NCI-H1436 (cell line): ENCODE measurements around the gene CSNK1G2.
A peak's percentile ranks its signal among the peaks of the same experiment; 100 is the strongest.

Source experiments
- DNase-seq: peaks from one replicate; lab custom pipeline; 2025; lab: John Stamatoyannopoulos, UW

Gene CSNK1G2

DNA sequence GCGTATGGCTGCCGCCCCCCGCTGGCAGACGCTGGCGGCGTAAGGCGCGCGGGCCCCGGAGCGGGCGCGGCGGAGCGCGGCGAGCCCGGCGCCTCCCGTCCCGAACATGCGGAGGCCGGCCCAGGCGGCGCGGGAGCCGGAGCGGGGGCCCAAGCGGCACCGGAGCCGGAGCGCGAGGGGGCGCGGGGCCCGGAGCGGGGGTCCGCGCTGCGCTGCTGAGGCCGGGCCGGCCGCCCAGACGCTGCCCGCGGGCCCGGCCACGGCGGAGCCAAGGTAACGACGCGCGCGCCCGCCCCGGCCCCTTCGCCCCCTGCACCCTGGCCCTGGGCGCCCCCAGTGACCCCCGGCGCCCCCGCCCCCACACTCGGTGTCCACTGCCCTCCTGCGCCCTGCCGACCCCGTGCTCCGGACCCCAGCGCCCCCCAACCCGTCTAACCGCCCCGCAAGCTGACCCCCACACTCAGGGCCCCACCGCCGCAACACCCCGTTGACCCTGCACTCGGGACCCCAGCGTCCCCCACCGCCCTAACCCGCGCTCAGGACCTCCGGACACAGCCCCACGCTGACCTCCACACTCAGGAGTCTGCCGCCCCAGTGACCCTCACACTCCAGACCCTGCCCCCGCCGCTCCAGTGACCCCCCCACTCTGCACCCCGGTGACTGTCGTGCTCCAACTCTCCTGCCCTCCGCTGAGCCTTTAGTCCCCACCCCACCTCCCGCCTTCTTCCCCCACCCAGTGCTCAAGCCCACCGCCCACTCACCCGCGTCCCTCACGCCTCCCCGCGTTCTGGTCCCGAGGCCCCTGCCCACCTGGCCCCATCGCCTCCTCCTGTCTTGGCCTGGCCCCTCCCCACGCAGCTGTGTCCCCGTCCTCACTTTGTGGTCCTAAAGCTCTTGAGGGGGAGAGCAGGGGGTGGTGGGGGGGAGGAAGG, at the start of gene CSNK1G2:
CSNK1G2 (plus strand) TSS at position 27 of the 932 bp plus-strand sequence. CDS start 28,601 bp downstream, outside the sequence.
- DNase-seq = no peak

DNA sequence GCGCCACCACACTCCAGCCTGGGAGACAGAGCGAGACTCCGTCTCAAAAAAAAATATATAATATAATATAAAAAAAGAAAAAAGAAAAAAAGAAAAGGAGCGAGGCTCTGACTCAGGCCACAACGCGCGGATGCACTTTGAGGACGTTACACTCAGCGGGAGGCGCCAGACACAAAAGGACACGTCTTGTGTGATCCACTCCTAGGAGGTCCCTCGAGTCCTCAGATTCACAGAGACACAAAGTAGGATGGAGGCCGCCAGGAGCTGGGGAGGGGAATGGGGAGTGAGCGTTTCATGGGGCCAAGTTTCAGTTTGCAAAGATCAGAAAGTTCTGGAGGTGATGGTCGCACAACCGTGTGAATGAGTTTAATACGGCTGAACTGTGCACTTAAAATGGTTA, 47.2 kb upstream of the CSNK1G2 start:
- no peak for DNase-seq

DNA sequence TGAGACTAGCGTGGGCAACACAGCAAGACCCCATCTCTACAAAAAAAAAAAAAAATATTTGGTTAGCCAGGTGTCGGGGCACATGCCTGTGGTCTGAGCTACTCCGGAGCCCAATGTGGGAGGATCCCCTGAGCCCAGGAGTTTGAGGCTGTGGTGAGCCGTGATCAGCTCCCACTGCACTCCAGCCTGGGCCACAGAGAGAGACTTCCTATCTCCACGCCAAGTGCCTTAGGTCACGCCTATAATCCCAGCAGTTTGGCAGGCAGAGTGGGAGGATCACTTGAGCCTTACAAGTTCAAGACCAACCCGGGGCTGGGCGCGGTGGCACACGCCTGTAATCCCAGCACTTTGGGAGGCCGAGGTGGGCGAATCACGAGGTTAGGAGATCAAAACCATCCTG, 44.5 kb upstream of the CSNK1G2 start:
- DNase-seq = no peak

DNA sequence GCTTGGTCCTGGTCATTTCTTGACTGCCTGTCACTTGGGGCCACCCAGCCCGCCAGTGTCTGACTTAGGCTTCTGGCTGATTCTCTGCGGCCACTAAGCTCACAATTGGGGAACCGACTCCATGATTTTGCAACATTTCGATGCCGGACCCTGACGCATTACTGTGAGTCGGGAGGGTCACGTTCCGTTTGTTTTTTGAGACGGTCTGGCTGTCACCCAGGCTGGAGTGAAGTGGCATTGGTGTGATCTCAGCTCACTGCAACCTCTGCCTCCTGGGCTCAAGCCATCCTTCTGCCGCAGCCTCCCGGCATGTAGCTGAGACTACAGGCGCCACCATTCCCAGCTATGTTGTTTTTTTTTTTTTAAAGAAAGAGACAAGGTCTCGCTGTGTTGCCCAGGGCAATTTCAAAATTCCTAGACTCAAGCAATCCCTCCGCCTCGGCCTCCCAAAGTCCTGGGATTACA, 39.0 kb upstream of the CSNK1G2 start:
- no peak for DNase-seq

DNA sequence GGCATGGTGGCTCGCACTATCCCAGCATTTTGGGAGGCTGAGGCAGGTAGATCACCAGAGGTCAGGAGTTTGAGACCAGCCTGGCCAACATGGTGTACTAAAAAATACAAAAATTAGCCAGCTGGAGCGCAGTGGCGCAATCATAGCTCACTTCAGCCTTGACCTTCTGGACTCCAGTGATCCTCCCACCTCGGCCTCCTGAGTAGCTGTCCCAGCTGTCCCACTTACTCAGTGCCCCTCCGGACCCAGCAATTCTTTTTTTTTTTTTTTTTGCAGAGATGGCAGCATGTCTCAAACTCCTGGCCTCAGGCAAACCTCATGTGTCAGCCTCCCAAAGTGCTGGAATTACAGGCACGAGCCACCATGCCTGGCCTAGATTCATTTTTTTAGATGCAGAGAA, 38.0 kb upstream of the CSNK1G2 start:
- DNase-seq = no peak

DNA sequence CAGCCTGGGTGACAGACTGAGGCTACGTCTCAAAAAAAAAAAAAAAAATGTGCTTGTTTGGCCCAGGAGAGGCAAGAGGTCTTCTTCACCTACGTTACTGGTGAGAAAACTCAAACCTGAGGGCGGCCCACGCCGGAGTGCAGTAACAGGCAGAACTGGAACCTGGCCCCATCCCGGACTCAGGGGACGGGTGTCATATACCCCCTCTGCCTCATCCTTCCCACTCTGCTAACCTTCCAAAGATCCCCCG, 36.2 kb upstream of the CSNK1G2 start:
- DNase-seq = no peak

DNA sequence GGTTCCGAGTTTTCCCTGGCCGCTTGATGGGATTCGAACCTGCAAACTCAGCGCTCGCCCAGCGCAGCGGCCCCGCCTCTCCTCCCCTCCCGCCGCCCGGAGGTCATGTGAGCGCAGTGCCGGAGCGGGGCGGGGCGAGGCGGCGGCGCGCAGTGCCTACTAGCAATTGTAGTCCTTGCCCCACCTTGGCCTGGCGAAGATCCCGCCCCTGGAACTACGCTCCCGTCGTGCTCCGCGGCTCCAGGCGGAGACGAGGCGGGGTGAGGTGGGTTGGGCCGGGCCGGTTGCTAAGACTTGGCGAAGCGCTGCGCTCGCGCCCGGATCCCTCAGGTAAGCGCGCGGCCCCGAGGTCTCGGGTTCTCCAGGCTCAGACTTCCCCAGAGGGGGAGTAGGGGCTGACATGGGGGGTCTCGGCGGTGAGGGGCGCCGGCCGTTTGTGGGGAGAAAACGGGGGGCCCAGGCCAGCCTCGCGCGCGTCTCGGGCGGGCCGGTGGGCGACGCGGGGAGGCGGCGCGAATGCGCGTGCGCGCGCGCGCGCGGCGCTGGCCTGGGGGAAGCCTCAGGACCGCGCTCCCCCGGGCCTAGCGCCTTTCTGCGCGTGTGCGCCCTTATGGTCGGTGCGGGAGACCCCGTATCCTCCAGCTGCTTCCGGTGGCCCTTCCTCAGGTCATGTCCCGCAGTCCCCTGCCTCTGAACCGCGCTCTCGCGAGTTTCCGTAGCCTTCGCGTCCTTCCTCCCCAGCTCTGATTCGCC, 35.7 kb upstream of the CSNK1G2 start, which contains the start of the genes ADAT3 and SCAMP4:
ADAT3 (plus strand) TSS at position 290 of the 753 bp plus-strand sequence. CDS start 6,649 bp downstream, outside the sequence.
SCAMP4 (plus strand) TSS at position 290 of the 753 bp plus-strand sequence. CDS start 9,621 bp downstream, outside the sequence.
- peak; percentile 96 for DNase-seq

DNA sequence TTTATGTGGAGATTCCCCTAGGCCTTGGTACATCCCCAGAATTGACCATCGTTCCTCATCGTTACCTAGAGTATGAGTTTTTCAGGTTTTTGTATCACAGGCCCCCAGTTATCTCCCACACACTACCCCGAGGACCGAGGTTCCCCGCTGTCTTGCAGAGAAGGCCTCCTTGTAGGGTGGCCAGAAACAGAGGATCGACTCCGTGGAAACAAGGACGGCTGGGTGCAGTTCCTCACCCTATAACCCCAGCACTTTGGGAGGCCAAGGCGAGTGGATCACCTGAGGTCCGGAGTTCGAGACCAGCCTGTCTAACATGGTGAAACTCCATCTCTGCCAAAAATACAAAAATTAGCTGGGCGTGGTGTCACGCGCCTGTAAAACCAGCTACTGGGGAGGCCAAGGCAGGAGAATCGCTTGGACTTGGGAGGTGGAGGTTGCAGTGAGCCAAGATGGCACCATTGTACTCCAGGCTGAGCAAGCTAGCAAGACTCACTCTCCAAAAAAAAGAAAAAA, 35.1 kb upstream of the CSNK1G2 start:
- DNase-seq = no peak

DNA sequence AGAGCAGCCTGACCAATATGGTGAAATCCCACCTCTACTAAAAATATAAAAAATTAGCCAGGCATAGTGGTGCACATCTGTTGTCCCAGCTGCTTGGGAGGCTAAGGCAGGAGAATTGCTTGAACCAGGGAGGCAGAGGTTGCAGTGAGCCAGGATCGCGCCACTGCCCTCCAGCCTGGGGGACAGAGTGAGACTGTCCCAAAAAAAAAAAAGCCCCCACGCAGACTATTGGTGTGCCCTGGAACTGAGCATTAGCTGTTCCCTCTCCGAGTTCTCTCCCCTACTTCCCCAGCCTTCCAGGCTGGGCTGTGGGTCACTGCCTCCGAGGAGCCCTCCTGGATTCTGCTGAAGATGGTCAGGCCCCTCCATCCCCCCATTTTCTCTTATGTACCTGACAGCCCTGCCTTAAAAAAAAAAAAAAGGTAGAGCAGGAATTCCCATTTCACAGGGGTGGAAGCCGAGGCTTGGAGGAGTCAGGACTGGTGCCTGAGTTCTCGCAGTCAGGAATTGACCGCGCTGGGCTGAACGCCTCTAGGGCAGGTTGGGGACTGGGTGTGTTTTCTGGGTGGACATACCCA, 33.9 kb upstream of the CSNK1G2 start:
- DNase-seq = no peak

DNA sequence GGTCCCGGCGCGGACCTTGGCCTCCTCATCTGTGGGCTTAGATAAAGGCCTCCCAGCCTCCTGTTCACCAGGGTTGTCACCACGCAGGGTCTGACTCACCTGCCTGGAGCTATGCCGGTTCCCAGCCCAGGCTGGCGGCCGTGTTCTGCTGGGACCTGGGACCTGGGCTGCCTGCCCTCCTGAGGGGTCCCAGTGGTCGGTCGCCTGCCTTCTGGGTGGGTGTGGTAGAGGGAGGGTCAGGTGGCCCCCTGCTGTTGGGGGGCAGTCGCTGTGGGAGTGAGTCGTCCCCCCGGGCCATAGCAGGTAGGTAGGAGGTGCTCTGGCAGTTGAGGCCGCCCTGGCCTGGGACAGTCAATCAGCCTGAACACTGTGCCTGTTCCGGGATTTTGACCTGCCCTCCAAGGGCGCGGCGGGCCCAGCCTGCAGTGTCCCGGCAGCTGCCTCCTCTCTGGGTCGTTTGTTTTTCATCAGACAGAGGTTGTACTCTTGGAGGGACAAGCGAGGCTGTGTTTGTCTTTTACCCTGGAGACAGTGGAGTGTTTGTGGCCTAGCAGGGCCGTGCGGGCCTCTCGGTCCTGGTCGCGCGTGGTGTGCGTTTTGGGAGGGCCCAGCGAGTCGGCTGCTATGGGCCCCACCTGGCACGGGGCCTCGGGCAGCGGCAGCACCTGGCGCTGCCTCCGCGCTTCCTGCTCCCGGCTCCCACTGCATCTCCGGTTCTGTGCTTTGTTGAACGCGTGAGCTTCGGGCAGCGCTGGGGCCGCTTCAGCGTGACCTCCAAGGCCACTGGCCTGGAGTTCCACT, 33.2 kb upstream of the CSNK1G2 start:
- DNase-seq = no peak

DNA sequence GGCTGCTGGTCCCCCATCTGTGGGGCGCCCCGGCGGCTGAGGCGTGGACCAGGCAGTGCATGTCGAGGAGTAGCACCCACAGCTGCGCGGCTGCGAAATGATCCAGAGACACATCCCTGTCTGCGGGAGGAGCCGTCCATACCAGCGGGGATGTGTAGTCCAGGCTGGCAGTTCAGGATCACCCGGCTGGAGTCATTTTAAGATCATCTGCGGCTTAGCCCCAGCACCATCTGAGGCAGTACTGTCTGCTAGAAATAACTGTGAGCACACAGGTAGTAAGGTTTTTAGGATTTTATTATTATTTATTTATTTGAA, 32.7 kb upstream of the CSNK1G2 start:
- no peak for DNase-seq

DNA sequence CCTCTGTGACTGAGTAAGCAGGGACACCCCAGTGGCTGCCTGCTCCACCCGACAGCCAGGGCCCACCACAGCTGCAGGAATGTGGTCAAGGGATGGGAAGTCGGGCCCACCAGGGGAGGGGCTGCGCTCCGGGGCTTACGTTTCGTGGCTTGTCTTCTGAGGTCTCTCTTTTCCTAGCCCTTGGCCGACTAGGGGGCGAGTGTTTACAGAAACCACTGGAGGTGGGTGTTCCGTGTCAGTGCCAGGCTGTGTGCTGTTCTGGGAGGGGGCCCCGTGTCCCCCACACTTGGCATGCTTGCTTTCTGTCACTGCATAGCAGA, 31.3 kb upstream of the CSNK1G2 start:
- DNase-seq = no peak

DNA sequence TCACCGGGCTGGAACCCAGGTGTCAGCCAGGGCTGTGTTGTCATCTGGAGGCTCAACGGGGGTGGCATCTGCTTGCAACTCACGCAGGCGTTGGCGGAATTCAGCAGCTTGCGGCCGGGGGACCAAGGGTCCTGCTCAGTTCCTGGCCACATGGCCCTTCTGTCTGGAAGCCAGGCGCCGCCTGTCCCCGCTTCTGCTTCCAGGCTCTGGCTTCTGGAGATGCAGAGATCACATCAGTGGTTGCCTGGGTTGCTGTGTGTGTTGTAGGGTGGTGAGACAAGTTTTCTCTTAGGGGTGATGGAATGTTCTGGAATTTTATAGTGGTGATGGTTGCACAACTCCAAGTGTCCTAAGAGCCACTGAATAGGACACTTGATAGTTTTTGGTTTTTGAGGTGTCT, 30.8 kb upstream of the CSNK1G2 start:
- no peak for DNase-seq

DNA sequence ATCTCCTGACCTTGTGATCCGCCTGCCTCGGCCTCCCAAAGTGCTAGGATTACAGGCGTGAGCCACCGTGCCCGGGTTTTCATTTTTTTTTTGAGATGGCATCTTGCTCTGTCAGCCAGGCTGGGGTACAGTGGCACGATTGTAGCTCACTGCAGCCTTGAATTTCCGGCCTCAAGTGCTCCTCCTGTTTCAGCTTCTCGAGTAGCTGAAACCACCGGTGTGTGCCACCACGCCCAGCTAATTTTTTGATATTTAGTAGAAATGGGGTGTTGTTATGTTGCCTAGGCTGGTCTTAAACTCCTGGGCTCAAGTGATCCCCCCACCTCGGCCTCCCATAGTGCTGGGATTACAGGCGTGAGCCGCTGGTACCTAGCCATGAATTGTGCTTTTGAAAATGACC, 29.9 kb upstream of the CSNK1G2 start:
- no peak for DNase-seq

DNA sequence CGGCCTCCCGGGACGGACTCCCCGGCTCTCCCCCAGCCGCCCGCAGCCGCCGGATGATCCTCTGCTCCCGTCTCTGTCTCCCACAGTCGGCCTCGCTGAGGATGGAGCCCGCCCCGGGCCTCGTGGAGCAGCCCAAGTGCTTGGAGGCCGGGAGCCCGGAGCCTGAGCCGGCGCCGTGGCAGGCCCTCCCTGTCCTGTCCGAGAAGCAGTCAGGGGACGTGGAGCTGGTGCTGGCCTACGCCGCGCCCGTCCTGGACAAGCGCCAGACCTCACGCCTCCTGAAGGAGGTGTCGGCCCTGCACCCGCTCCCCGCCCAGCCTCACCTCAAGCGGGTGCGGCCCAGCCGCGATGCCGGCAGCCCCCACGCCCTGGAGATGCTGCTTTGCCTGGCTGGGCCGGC, 29.0 kb upstream of the CSNK1G2 start:
- DNase-seq = no peak

DNA sequence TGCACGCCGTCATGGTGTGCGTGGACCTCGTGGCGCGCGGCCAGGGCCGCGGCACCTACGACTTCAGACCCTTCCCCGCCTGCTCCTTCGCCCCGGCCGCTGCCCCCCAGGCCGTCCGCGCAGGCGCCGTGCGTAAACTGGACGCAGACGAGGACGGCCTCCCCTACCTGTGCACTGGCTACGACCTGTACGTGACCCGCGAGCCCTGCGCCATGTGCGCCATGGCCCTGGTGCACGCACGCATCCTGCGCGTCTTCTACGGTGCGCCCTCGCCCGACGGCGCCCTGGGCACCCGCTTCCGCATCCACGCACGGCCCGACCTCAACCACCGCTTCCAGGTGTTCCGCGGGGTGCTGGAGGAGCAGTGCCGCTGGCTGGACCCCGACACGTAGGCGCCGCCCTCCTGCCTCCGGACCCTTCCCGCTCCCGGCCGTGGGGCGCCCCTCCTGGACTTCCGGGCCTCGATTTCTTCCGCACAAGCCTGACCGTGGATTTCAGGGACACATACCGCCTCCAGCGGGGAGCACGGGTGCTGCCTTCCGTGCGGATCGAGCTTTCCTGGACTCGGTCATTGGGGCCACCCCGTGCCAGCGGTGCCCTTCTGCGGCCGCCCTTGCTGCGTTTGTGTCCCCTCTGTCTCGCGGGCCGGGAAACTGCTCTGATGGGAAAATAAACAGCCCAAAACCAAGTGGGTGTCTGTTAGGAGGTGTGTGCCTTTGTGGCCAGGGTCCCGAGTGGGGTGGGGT, 28.0 kb upstream of the CSNK1G2 start:
- no peak for DNase-seq

DNA sequence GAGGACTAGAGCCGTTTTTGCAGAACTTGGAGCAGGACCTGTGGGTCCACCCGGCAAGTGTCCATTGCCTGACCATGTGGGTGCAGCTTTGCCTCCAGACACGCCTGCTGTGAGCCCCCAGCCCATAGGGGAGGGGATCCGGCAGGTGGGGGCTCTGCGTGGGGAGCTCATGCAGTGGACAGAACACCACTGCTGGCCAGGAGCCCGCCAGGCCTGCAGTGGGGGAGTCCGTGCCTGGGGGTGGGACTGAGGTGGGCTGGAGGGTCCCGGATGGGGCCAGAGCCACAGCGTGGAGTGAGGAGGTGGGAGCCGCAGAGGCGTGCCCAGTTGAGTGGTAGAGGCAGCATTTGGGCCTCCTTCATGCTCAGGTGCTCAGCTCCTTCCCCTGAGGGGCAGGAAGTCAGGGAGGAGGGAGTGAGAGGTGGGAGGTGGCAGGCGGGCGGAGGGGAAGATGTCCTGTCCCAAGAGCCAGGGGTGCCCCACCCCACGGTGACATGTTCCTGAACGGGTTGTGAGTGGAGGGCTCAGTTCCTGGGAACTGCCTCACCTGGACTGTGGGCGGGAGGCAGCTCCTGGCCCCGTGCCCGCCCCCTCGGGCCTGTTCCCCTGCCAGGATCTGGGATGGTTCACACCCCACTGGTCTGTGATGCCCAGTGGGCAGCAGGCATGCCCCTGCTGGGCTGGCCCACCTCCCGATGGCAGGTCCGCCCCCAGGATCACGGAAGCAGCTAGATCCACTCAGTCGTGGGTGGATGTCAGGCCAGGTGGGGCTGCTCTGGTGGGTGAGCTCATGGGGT, 27.0 kb upstream of the CSNK1G2 start:
- DNase-seq = no peak

DNA sequence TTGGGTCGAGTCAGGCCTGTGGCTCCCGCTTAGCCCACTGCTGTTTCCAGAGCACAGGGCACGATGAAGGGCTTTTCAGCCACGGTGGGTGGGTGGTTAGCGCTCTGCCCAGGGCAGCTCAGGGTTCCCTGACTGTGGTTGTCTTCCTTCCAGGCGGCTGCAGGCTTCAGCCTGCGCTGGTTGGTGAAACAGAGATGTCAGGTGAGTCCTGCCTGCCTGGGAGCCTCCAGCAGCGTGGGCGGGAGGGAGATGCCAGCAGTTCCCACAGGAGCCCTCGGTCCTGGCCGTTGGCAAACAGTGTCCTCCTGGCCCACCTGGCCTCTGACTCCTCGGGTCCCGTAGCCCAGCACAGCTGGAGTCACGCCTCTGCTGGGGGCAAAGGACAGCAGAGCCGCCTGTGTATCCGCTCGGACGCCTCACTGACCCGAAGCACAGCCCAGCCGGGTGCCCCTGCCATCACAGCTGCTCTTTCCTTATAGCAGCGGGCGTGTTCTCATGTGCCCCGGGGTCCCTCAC, 26.1 kb upstream of the CSNK1G2 start:
- DNase-seq = no peak

DNA sequence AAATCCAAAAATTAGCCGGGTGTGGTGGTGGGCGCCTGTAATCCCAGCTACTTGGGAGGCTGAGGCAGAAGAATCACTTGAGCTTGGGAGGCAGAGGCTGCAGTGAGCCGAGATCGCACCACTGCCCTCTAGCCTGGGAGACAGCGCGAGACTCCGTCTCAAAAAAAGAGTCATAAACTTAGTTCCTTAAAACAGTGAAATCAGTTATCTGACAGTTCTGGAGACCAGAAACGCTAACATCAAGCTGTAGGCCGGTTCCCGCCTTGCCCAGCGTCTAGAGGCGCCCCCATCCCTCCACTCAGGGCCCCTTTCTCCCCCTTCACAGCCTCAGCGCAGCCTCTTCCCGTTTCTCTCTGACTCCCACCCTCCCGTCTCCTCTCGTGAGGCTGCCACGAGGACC, 23.8 kb upstream of the CSNK1G2 start:
- no peak for DNase-seq

DNA sequence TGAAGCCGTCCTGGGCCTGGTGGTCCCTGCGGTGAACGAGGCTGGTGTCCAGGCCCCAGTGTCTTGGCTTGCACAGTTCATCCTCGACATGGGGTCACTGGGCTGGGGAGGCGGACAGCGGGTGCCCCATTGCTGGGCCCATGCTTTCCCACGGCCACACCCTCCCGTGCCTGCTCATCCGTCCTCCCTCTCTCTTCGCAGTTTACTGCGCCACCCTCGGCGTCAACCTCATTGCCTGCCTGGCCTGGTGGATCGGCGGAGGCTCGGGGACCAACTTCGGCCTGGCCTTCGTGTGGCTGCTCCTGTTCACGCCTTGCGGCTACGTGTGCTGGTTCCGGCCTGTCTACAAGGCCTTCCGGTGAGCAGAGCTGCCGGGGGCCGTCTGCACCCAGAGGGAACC, 23.0 kb upstream of the CSNK1G2 start:
- DNase-seq = no peak
